HG02943 (cell line): ENCODE results near the gene DENND6B.
"Not testable (repeated sequence)": the region's sequence is repeated elsewhere in the genome, so short reads cannot be mapped to it uniquely, and the experiment has no call there.

Source experiments
- ATAC-seq: cut with Tn5 transposase; IDR thresholded peaks from one replicate; pipeline ENCODE4 v1.9.1; 2021; ENCODE audit warnings: mild to moderate bottlenecking, low read depth, moderate library complexity; ENCODE audit not compliant: unreplicated experiment

The DENND6B gene

GRCh38 chr22:50274771-50275170 is 52.0 kb downstream of the DENND6B start:
- no peak for ATAC-seq

GRCh38 chr22:50274311-50274710 is 52.5 kb downstream of the DENND6B start:
- ATAC-seq = no peak

GRCh38 chr22:50273781-50274180 is 53.0 kb downstream of the DENND6B start:
- not testable (repeated sequence) for ATAC-seq

- not testable (repeated sequence) for ATAC-seq
Observed at GRCh38 chr22:50273352-50273751, 53.5 kb downstream of the DENND6B start.

GRCh38 chr22:50272044-50272802 is 54.6 kb downstream of the DENND6B start:
- no peak for ATAC-seq

GRCh38 chr22:50271519-50271970 is 55.3 kb downstream of the DENND6B start:
- no peak for ATAC-seq

GRCh38 chr22:50270666-50271394 is 56.0 kb downstream of the DENND6B start:
- no peak for ATAC-seq

- no peak for ATAC-seq
Observed at GRCh38 chr22:50269970-50270665, 56.7 kb downstream of the DENND6B start, which contains the start of gene MAPK11. Gene MAPK11 (minus strand): TSS chr22:50270380. CDS start chr22:50270292, 88 bp downstream.

- no peak for ATAC-seq
Observed at GRCh38 chr22:50269573-50269969, 57.2 kb downstream of the DENND6B start.

- ATAC-seq = no peak
Observed at GRCh38 chr22:50268655-50269113, 58.1 kb downstream of the DENND6B start.

GRCh38 chr22:50267591-50268390 is 59.0 kb downstream of the DENND6B start:
- no peak for ATAC-seq

- no peak for ATAC-seq
Observed at GRCh38 chr22:50266994-50267393, 59.8 kb downstream of the DENND6B start.

GRCh38 chr22:50264946-50265669 is 61.7 kb downstream of the DENND6B start:
- ATAC-seq = no peak

- ATAC-seq = no peak
Observed at GRCh38 chr22:50264104-50264745, 62.6 kb downstream of the DENND6B start.

- no peak for ATAC-seq
Observed at GRCh38 chr22:50262973-50263617, 63.7 kb downstream of the DENND6B start.

GRCh38 chr22:50262460-50262911 is 64.3 kb downstream of the DENND6B start:
- no peak for ATAC-seq

GRCh38 chr22:50261615-50262459 is 65.0 kb downstream of the DENND6B start, which contains the start of gene MAPK12:
Gene MAPK12 (minus strand): TSS chr22:50261683. CDS start chr22:50261509, 174 bp downstream.
- ATAC-seq = no peak
